GM12891 (cell line): ENCODE results near the gene CREB3L2.

Source experiments
- PAX5 ChIP-seq: IDR thresholded peaks from 2 replicates; pipeline ENCODE4 v1.6.1; 2011; ENCODE audit warnings: low read length, moderate library complexity, mild to moderate bottlenecking; ENCODE audit not compliant: insufficient read depth, severe bottlenecking
- POLR2A ChIP-seq: IDR thresholded peaks from 2 replicates; pipeline ENCODE4 v1.6.1; 2011; ENCODE audit warnings: low read depth, low read length, control low read depth
- POLR2AphosphoS5 ChIP-seq: IDR thresholded peaks from 2 replicates; pipeline ENCODE4 v1.6.1; 2011; ENCODE audit warnings: low read depth, low read length, control low read depth
- POU2F2 ChIP-seq: IDR thresholded peaks from 2 replicates; pipeline ENCODE4 v1.6.1; 2011; ENCODE audit warnings: low read depth, mild to moderate bottlenecking, control low read depth, low read length, moderate library complexity
- SPI1 ChIP-seq: IDR thresholded peaks from 2 replicates; pipeline ENCODE4 v1.6.1; 2011; ENCODE audit warnings: low read depth, low read length, control low read depth
- TAF1 ChIP-seq: IDR thresholded peaks from 2 replicates; pipeline ENCODE4 v1.6.1; 2011; ENCODE audit warnings: low read depth, low read length, control low read depth

- TF ChIP-seq TAF1, result no peak
- TF ChIP-seq POLR2AphosphoS5, result no peak
- TF ChIP-seq SPI1, result no peak
- TF ChIP-seq POLR2A, result no peak
- TF ChIP-seq POU2F2, result no peak
- TF ChIP-seq PAX5, result no peak
These were observed 20.0 kb upstream of the CREB3L2 start for GRCh38 chr7:138021889-138022288.
